Activated T-helper 1 cell treated with anti-CD3 and anti-CD28 coated beads, Interleukin-2, amount 50 U/mL, for 16 hours (primary cell): Measurements from ENCODE around the gene XYLT1.

Experiments
- DNase-seq, 2 donors: peaks; one replicate each; pipeline ENCODE4 v3.0.0-alpha.2; 2020; ENCODE audit warnings: low read depth in 1 of 2, low spot score in 1 of 2

XYLT1 gene

DNA sequence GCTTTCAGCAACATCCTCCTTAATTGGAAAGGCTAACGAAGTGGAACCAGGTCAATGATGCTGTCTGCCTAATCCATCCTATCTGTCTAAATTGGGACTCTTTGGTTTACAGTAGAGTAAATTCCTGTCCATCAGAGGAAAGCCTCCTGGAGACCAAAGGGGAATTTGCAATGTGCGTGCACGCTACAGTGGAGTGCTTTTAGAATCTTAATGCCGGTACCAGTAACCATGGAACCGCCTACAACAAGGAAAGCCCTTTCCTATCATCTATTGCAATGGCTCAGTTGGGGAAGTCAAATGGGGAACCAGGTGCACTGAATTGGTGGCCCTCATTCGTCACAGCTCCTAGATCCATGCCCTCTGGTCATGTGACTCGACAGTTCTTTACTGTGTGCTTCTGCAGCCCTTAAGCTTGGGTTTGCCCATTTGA lies 110.1 kb downstream of the XYLT1 start:
- no peak for DNase-seq

DNA sequence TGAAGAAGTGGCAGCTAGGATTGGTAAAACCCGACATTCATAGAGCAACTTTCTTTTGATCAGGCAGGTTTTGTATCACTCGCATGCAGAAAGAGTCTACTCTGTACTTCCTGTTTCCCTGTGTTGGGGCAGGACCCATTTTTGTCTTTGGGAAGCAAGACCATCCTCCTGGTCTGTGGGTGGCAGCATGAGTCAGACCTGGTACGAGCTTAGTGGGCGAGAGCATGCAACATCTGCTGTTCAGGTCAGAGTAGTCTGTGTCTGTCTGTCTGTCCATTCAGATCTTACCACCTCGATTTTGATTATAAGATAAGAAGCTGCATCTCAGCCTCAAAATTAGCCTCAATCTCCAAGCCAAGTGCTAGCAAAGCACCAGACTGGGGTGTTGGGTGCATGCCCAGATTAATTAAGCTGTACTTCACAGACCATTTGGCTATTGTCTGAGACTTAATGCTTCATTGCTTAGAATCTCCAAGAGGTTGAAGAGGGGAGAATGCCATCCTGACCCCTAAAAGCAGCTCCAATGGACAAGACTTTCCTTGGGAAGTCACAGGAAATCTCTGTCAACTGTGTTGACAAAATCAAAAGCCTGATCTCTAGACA lies 110.9 kb downstream of the XYLT1 start:
- DNase-seq, result no peak

DNA sequence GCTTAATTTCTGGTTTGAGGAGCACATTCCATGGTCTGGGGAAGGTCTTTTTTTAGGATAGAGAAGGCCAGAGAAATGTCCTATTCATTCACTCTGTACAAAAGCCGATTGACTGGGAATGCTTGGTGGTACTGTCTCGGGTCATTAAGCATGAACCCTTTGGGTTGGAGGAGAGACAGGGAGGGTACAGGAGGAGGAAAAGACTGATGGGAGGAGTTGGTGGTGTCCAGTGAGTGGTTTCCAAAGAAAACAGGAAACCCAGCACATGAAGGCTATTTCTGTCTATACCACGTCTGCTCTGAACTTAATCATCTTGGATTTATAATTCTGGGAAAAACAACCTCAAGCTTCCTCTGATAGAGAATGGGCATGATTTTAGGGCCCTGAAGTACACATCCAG lies 111.9 kb downstream of the XYLT1 start:
- DNase-seq, result no peak

DNA sequence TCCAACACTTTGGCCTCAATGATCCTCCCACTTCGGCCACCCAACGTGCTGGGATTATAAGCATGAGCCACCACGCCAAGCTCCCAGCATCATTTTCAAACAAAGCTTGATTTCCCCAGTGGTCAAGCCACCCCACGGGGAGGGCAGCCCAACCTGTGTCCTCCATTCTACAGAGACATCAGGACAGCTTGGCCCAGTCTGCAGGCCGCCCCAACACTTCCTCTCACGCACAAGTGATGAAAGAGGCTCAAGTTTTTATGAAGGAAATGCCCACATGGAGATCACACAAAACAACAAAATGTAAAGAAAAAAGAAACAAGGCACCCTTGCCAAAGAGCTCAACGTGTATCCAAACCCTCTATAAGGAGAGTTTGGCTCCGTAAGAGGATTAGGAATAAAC lies 112.4 kb downstream of the XYLT1 start:
- no peak for DNase-seq

DNA sequence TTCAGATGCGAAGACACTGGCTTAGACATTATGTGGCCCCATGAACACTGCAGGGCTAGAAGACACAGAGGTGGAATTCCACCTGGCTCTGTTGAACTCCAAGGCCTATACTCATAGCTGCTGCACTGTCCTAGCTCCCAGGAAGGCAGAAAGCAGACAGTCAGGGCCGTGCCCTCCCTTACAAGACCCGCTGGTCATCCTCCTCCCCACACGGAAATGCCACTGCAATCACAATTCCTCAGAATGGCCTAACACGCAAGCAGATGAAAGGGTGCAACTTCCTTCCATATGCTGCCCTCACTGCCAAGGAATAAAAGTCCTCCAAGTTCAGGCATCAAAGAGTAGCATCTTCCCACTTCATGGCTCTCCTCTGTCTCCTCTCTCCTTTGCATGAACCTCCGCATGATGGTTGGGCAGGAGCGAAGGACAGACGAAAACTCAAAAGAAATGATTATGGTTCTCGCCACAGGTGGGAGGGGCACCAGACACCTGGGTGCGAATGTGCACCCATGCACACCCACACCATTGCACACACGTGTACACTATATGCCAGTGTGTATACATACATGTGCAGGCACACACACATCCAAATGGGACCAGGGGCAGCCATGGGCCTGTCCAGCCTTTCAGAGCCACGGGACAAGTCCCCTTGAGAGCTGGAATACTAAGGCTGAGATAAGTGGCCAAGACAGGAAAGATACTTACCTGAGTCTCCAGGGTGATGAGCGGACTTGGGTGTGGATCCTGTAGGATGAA lies 113.3 kb downstream of the XYLT1 start:
- DNase-seq, result no peak

DNA sequence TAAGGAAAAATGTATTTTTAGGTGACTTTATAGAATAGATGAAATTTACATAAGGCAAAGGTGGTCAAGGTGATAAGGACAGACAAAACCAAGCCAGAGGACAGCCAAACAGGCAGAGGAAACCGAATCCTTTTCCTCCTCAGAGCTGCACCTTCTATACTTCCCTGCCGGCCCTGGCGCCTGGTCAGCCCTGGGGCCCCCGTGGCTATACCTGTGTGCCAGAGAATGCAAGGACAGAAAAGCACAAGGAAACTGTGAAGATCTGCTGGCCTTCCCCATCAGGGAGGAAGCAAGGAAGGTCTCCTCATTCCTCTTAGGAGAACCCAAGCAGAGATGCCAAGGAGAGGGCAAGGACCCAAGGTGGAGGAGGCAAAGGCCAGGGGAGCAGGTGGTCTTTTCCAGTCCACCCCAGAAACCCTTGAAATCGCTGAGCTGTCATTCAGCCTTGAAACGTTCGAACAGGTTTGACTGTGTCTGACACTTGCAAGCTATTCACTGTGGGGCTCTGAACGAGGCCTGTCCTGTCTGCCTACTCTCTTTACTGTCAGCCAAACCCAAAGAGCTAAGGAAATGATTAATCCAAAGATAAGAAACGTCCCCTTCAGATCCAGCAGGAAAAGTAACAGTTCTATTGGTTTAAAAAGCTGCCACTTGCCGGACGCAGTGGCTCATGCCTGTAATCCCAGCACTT lies 114.4 kb downstream of the XYLT1 start:
- no peak for DNase-seq

DNA sequence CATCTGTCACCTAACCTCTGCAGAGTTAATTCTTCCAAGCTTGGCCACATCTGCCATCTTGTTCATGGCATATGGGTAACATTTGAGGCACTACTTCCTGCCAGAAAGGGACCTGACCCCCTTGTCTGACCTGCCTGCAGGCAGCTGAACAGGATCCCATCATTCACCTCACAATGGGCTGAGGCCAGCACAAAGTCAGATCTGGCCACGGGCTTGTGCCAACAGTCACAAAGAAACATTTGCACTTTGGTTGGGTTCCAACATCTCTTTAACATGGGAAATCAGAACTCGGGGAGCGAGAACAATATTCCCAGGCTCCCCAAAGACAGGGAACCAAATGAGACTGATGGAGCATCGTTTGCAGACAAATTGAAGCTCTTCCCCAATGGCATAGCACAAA lies 116.1 kb downstream of the XYLT1 start:
- DNase-seq, result no peak

DNA sequence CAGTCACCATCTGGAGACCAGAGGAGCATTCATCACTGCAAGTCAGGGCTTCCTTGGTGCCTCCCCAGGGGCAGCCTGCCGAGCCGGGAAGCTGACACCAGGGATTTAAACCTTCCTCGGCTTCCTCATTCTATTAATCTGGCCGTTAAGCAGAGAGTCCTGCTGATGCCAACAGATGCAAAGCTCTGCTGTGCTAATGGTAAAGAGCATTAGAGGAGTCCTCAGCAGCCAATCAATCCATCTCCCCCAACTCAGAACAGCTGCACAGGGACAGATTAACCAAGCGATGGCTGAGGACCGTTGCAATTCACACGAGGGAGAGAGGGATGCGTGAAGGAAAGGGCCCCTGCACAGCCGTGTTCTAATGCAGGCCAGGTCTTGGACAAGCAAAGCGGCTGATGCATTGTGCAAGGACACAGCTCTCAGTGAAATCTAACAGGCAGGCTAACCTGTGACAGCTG lies 116.6 kb downstream of the XYLT1 start:
- DNase-seq, result no peak

DNA sequence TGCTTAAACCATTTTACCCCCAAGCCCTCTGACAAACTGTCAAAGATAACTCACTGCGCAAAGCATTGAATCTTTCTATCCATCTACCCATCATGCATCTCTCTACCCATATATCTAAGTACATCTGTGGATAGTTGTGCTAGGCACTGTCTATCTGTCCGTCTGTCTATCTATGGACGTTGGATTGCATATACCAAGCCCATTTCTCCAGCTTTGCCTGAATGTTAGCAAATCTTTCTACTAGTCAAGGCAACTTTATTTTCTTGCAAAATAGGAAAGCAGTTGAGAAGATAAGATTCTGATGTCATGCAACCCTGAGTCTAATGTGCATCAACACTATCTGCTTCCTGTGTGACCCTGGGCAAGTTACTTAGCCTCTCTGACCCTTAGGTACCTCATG lies 117.2 kb downstream of the XYLT1 start:
- no peak for DNase-seq

DNA sequence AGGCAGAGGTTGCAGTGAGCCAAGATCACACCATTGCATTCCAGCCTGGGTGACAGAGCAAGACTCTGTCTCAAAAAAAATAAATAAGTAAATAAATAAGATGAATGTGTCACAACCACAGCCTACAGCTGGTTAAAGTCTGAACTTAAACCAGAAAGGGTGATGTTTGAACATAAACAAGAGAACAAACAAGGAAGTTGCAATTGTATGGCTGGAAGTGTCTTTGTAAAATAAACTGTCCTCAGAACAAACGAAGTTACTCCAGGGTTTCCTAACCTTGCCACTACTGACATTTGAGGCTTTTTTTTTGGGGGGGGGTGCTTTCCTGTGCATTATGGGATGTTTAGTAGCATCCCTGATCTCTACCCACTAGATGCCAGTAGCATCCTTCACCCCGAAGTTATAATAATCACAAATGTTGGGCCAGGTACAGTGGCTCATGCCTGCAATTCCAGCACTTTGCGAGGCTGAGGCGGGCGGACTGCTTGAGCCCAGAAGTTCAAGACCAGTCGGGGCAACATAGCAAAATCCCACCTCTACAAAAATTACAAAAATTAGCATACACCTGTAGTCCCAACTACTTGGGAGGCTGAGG lies 119.2 kb downstream of the XYLT1 start:
- DNase-seq, result no peak

DNA sequence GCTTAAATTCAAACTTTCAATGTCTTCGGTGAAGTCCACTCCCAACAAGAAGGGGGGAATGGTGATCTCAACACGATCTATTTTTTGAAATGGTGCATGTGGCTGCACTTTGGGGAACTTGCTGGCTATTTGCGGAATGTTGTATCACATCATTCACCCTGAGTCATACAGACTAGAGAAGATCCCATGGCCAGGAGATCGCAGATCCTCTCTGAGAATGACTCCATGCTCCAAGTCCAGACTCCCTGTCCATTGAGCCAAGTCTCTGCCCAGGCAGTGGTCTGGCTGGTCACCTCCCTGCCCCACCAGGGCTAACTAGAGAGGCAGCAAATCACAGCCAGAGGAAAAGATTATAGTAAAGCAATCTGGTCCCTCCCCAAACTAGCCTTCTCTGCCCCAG lies 120.6 kb downstream of the XYLT1 start:
- DNase-seq, result no peak

DNA sequence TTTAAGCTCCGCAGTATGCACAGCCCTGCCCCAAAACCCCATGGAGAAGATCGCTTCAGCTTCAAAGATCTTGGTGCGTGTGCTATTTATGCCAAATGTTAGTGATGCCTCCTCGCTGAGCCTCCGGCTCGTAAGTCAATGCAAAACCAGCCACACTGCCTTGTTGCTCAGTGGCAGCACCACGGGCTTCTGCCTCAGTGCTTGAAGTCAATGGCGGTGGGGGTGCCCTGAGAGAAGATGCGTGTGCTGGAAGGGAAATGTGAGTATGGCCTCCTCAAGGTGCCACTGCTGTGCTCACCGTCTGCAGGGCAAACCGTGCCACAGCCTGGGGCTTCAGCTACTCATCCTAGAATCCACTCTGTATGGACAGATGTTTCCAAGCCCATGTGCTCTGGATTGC lies 121.9 kb downstream of the XYLT1 start:
- DNase-seq, result no peak

DNA sequence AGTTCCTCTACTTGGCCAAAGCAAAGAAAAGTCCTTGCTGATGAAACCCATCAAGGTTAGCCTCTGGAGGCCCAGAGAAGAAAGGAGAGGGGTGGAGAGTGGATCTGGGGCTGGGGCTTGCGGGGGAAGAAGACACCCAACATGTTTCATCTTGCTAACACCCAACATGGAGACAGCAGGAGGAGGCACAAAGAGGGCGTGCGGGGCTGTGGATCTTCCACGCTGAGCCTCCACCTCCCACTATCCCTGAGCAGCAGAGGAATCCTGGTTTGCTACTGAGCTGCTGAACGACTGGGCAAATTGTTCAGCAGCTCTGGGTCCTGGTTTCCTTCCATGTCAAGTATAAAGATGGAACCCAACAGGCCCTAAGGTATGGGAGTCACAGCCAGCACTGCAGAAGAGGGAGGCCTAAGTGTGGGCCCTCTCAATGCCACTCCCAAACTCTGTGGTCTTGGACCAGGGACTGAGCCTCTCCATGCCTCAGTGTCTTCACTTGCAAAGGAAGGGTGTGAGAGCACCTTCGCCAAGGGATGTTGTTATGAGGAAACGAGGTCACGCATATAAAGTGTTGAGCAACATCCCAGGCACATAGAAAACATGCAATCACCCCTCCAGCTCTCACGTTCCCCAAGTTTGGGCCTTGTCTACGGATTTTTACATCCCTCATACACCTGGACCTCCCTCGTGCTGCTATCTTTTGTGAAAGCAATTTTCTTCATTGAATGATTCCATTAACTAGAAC lies 122.5 kb downstream of the XYLT1 start:
- DNase-seq, result no peak

DNA sequence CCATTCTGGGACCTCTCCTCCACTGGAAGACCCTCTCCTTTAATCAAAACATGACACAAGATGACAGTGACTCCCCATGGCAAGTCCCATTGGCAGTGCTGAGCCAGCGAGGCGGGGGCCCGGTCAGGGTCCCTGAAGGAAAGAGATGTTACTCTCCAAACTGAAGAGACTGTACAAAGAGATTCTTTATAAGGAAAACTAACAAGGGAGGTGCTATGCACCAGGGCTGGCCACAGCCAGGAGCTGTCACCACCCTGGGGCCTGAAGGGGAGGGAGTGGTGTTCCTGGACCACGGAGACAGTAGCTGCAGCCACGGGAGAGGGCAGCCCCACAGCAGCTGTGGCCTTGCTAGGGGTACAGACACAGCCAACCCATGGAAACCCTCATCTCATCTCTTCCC lies 123.1 kb downstream of the XYLT1 start:
- no peak for DNase-seq

DNA sequence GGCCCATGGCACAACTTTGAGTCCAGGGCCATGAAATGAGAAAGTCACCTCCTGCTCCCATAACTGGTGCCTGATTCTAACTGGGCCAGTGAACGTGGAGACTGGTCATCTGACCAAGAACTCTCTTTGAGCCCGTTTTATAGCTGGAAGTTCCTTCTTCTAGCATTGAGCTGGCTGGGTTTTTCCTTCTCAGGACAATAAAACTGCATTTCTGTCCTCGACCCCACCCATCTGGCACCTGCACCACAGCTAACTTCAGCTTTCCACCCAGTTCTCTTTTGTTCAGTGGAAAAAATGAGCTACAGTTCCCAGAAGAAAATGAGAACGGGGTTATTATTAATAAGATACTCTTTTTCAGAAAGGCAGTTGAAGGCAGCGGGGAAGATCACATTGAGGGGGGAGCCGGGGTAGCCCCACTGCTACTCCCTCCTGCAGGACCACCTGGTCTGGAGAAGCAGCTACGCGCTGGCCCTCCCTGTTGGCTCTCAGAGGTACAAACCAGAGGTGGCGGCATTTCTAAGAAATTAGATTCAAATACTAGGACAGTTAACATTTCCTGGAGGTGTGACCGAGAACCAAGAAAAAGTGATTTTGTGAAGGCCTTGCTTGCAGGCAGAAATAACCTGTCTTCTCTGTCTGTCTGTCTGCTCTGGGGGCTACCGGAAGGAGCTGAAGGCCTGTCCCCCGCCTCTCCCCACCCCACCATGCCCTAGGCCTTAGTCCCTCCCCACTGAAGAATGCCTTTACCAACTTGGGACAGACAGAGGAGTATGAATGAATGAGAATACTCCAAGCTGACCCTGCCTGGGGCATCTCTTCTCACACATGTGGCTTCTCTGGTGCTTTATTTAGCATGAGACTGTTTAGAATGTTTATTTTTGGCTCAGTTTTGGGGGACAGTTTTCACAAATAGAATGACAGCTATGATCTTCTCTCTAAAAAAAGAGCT lies 123.9 kb downstream of the XYLT1 start:
- no peak for DNase-seq

DNA sequence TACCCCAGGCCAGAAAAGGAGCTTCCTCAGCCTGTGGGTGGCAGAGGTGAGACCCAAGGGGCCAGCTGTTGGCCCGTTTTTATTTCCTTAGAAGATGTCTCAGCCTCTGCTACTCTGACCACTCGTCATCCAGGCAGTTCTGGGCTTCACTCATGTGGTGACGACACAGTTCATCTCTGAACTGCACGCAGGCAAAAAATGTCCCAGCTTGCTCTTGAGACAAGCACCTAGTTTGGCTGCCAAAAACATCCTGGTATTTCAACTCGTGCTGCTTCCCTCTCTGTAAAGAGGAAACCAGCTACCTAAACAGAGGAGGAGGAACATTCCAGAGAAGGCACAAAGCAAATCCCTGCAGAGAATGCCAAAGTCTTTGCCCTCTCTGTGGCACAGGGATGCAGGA lies 125.7 kb downstream of the XYLT1 start:
- DNase-seq, result no peak

DNA sequence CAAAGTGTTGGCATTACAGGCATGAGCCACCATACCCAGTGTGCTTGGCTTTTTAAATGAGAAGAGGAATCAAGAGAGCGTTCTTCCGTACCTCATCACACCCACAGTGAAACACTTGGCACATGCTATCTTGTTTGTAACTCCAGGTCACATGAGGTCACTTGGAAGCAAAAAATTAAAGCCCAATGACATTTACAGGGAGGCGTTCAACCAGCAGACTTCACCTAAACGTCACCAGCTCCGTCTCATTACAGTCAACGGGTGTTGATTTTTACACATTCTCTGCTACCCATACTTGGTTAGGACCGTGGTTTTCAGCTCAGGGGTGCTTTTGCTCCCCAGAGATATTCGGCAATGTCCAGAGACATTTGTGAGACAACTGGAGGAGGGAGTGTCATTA lies 127.0 kb downstream of the XYLT1 start:
- no peak for DNase-seq

DNA sequence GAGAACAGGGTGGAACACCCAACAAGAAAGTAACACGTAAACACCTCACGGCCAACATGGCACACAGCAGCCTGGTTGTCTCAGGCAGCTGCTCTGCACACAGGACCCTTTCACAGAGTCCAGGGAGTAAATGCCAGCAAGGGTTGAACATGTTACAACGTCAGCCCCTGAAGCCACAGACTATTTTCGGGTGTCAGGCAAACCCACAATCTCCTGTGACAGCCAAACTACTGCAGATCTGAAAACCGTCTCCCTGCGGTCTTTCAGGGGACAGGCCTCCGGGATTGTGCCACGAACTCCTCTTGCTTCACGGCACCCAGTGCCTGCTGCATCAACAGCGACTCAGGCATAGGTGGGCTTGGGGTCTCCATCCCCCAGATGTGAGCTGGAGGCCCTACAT lies 127.7 kb downstream of the XYLT1 start:
- DNase-seq, result no peak

DNA sequence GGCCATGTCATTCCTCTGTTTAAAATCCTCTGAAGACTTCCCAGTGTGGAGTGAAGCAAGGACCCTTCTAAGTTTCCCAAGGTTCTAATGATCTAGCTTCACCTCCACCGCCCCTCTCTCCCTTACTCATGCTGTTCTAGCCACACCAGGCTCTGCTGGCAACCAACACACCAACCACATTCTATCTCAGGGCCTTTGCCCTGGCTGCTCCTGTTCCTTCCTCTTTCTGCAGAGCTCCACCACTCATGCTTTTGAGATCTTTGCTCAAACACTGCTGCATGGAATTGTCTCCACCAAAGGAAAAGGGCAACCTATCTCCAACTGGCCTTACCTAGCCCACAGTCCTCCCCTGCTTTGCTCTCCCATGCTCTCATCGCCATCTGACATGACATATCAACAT lies 128.7 kb downstream of the XYLT1 start:
- no peak for DNase-seq

DNA sequence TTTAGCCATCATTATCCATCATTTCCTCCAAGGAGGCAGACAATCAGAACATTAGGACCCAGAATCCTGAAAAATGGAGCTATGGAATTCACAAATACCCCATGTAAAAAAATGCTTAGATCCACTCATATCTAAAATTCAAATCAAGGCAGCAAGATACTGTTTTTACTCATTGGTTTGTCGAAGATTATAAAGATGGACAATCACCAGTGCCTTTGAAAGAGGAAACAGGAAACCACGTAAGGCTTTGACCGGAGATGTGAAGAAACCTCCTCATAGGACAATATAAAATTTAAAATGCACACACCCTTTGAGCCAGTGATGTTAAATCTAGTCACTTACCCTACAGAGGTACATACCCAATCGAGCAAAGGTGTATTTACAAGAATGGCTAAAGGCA lies 130.0 kb downstream of the XYLT1 start:
- no peak for DNase-seq
